K562 treated with DMSO at 1 percent for 12 hours (cell line): ENCODE data around the gene CHST9. TPM values are rescaled to one million over a fixed set of nuclear protein-coding genes. Genes with fewer than 3 reads are reported as not detected.

Experiments
- total RNA-seq: library from RNA; unstranded; fragments of 300-600 nt; gene quantifications from 2 replicates; pipeline ENCODE4 v1.2.3, GENCODE V29; 2022; ENCODE audit not compliant: insufficient read depth

The CHST9 gene
- not detected in 2 replicates for total RNA-seq

GRCh38 chr18:27185025-27185763, at the start of gene CHST9:
Gene CHST9 (minus strand): TSS chr18:27185308. CDS start chr18:27142809, 42,499 bp downstream.

GRCh38 chr18:26865557-26865956, 319.6 kb downstream of the CHST9 start, which contains the start of gene AQP4:
Gene AQP4 (minus strand): TSS chr18:26865707. CDS start chr18:26865689, 18 bp downstream.

